Suprapubic skin (tissue), 4 donors: ENCODE results near the gene MARS1. TPM values are rescaled to one million over a fixed set of nuclear protein-coding genes. Genes with fewer than 3 reads are reported as not detected.

Source experiments
- DNase-seq, 2 donors: peaks; one replicate each; pipeline ENCODE4 v3.0.0-alpha.2; 2019; ENCODE audit warnings: low spot score in 2 of 2
- H3K27ac ChIP-seq: fragments of 200-600 bp; sonication (generic); one replicate; pipeline ENCODE4 v1.5.1; 2019
- H3K27me3 ChIP-seq: fragments of 200-600 bp; sonication (generic); one replicate; pipeline ENCODE4 v1.5.1; 2019
- H3K36me3 ChIP-seq: fragments of 200-600 bp; sonication (generic); one replicate; pipeline ENCODE4 v1.5.1; 2019
- H3K4me1 ChIP-seq: fragments of 200-600 bp; sonication (generic); one replicate; pipeline ENCODE4 v1.5.1; 2019
- H3K4me3 ChIP-seq: fragments of 200-600 bp; sonication (generic); one replicate; pipeline ENCODE4 v1.5.1; 2019; ENCODE audit warnings: mild to moderate bottlenecking
- H3K9me3 ChIP-seq: fragments of 200-600 bp; sonication (generic); one replicate; pipeline ENCODE4 v1.5.1; 2019
- CTCF ChIP-seq, 2 donors: fragments of 200-600 bp in 1 of 2; fragments of 450-650 bp in 1 of 2; sonication (generic) in 1 of 2; IDR thresholded peaks; one replicate each; pipeline ENCODE4 v1.5.1; 2016 to 2019; ENCODE audit warnings: antibody characterized with exemption in 2 of 2, mild to moderate bottlenecking in 1 of 2, moderate library complexity in 1 of 2
- EP300 ChIP-seq: sonication (generic); formaldehyde crosslinking; IDR thresholded peaks from one replicate; pipeline ENCODE4 v1.6.1; 2017; ENCODE audit warnings: antibody characterized with exemption
- POLR2A ChIP-seq, 2 donors: fragments of 450-650 bp; IDR thresholded peaks; one replicate each; pipeline ENCODE4 v1.6.1; 2017; ENCODE audit warnings: antibody characterized with exemption in 2 of 2, mild to moderate bottlenecking in 2 of 2, moderate library complexity in 2 of 2
- POLR2AphosphoS5 ChIP-seq, 3 donors: sonication (generic); formaldehyde crosslinking; IDR thresholded peaks; one replicate each; pipeline ENCODE4 v1.6.1; 2017; ENCODE audit warnings: antibody characterized with exemption in 3 of 3
- WGBS: methylation state at CpG from one replicate; pipeline ENCODE4 v1.1.5; 2018; 5-methylcytosine and 5-hydroxymethylcytosine counted together
- total RNA-seq, 4 donors: library from RNA; depleted of rRNA; stranded (reverse); fragments of >200 nt; gene quantifications; one replicate each; pipeline ENCODE4 v1.1.0, GENCODE V29; 2016

Gene MARS1
- total RNA-seq, 4 donors from 2014 or later = 55.7 to 203 (median 79.7) TPM

- Histone ChIP-seq H3K4me1 (peaks cover 6% of the 10 kb centered on the region), H3K36me3 (peaks cover 5% of the 10 kb centered on the region), H3K27me3 (peaks cover 12% of the 10 kb centered on the region), H3K9me3 (no peaks in the 10 kb centered on the region), H3K27ac (no peak overlapping the region), H3K4me3 (no peak overlapping the region)
- no peak for DNase-seq
- TF ChIP-seq CTCF (IDR thresholded peaks at IDR 0.05) (no peak), POLR2AphosphoS5 (IDR thresholded peaks at IDR 0.05) (no peak), EP300 (no peak), POLR2A (IDR thresholded peaks at IDR 0.05) (no peak)
- 88% methylated on average over 12 of the region's 12 CpGs for WGBS
Measured at GRCh38 chr12:57467212-57467874, 20.5 kb upstream of the MARS1 start.

- WGBS = 56% methylated on average over 11 of the region's 11 CpGs
- Histone ChIP-seq H3K9me3 (no peaks in the 10 kb centered on the region), H3K27ac (no peak overlapping the region), H3K4me3 (no peak overlapping the region), H3K27me3 (peaks cover 14% of the 10 kb centered on the region), H3K4me1 (peaks cover under 1% of the 10 kb centered on the region), H3K36me3 (peaks cover 5% of the 10 kb centered on the region)
- DNase-seq = no peak
- TF ChIP-seq POLR2A (IDR thresholded peaks at IDR 0.05) (no peak), CTCF (IDR thresholded peaks at IDR 0.05) (no peak), POLR2AphosphoS5 (IDR thresholded peaks at IDR 0.05) (no peak), EP300 (no peak)
Measured at GRCh38 chr12:57467915-57468314, 20.0 kb upstream of the MARS1 start.

- peaks cover 5% of the 10 kb centered on the region for H3K36me3 ChIP-seq
- H3K9me3 ChIP-seq = no peaks in the 10 kb centered on the region
- H3K4me3 ChIP-seq = no peak overlapping the region
- TF ChIP-seq POLR2AphosphoS5 (IDR thresholded peaks at IDR 0.05) (no peak), POLR2A (IDR thresholded peaks at IDR 0.05) (no peak), CTCF (IDR thresholded peaks at IDR 0.05) (no peak), EP300 (no peak)
- peaks cover 18% of the 10 kb centered on the region for H3K27me3 ChIP-seq
- H3K27ac ChIP-seq = no peak overlapping the region
- H3K4me1 ChIP-seq = no peaks in the 10 kb centered on the region
- no peak for DNase-seq
- 89% methylated on average over 7 of the region's 10 CpGs for WGBS
Measured at GRCh38 chr12:57469296-57470164, 18.3 kb upstream of the MARS1 start.

- 98% methylated on average over 10 of the region's 14 CpGs for WGBS
- H3K4me3 ChIP-seq = no peak overlapping the region
- no peak overlapping the region for H3K27ac ChIP-seq
- no peak for DNase-seq
- peaks cover 7% of the 10 kb centered on the region for H3K4me1 ChIP-seq
- H3K27me3 ChIP-seq = peaks cover 26% of the 10 kb centered on the region
- H3K9me3 ChIP-seq = no peaks in the 10 kb centered on the region
- TF ChIP-seq EP300 = no peak
- TF ChIP-seq POLR2A (IDR thresholded peaks at IDR 0.05) = no peak
- no peak for TF ChIP-seq POLR2AphosphoS5 (IDR thresholded peaks at IDR 0.05)
- no peak for TF ChIP-seq CTCF (IDR thresholded peaks at IDR 0.05)
- peaks cover 5% of the 10 kb centered on the region for H3K36me3 ChIP-seq
Measured at GRCh38 chr12:57470286-57470969, 17.4 kb upstream of the MARS1 start.
